ENCODE data around the gene TBKBP1.

Gene TBKBP1

GRCh38 chr17:47708312-47708863, 14.4 kb downstream of the TBKBP1 start:
- Histone ChIP-seq H3K36me3 (ENCODE audit: control insufficient read depth, insufficient read depth, low read length) (no peaks in the 10 kb centered on the region), H3K9ac (no peak overlapping the region), H3K4me2 (ENCODE audit: low read length) (no peak overlapping the region), H3K4me3 (ENCODE audit: low read depth, low read length) (no peak overlapping the region), H3K27me3 (ENCODE audit: control insufficient read depth, insufficient read depth, low read length) (no peaks in the 10 kb centered on the region), H3K27ac (no peak overlapping the region), H3K79me2 (no peaks in the 10 kb centered on the region), H3K4me1 (peaks cover 6% of the 10 kb centered on the region), H2AFZ (no peak overlapping the region), H3K9me3 (ENCODE audit: control insufficient read depth, low read length) (no peaks in the 10 kb centered on the region)
- TF ChIP-seq CTCF (IDR thresholded peaks at IDR 0.05) = no peak

- Histone ChIP-seq H2AFZ (peak overlapping the region; percentile 93), H3K27me3 (ENCODE audit: control insufficient read depth, insufficient read depth, low read length) (no peaks in the 10 kb centered on the region), H3K9ac (no peak overlapping the region), H3K4me3 (ENCODE audit: low read depth, low read length) (no peak overlapping the region), H3K9me3 (ENCODE audit: control insufficient read depth, low read length) (no peaks in the 10 kb centered on the region), H3K4me1 (peaks cover 6% of the 10 kb centered on the region), H3K79me2 (no peaks in the 10 kb centered on the region), H3K36me3 (ENCODE audit: control insufficient read depth, insufficient read depth, low read length) (no peaks in the 10 kb centered on the region), H3K4me2 (ENCODE audit: low read length) (no peak overlapping the region), H3K27ac (no peak overlapping the region)
- TF ChIP-seq CTCF (IDR thresholded peaks at IDR 0.05) = no peak
Measured at GRCh38 chr17:47708864-47709541, 15.0 kb downstream of the TBKBP1 start.

- H3K9me3 ChIP-seq (ENCODE audit: control insufficient read depth, low read length) = no peaks in the 10 kb centered on the region
Measured at GRCh38 chr17:47709594-47709993, 15.6 kb downstream of the TBKBP1 start.

GRCh38 chr17:47711366-47712099, 17.6 kb downstream of the TBKBP1 start:
- H3K4me1 ChIP-seq = peaks cover 6% of the 10 kb centered on the region
- H3K27ac ChIP-seq = no peak overlapping the region
- no peaks in the 10 kb centered on the region for H3K79me2 ChIP-seq
- no peaks in the 10 kb centered on the region for H3K36me3 ChIP-seq (ENCODE audit: control insufficient read depth, insufficient read depth, low read length)
- no peak overlapping the region for H3K9ac ChIP-seq
- TF ChIP-seq CTCF (IDR thresholded peaks at IDR 0.05) = no peak
- no peak overlapping the region for H3K4me2 ChIP-seq (ENCODE audit: low read length)
- no peak overlapping the region for H2AFZ ChIP-seq
- no peaks in the 10 kb centered on the region for H3K9me3 ChIP-seq (ENCODE audit: control insufficient read depth, low read length)
- H3K27me3 ChIP-seq (ENCODE audit: control insufficient read depth, insufficient read depth, low read length) = no peaks in the 10 kb centered on the region
- H3K4me3 ChIP-seq (ENCODE audit: low read depth, low read length) = no peak overlapping the region

More at GRCh38 chr17:47709594-47709993, 15.6 kb downstream of the TBKBP1 start:
- Histone ChIP-seq H3K27ac (no peak overlapping the region), H3K36me3 (ENCODE audit: control insufficient read depth, insufficient read depth, low read length) (no peaks in the 10 kb centered on the region), H3K9ac (no peak overlapping the region), H3K4me3 (ENCODE audit: low read depth, low read length) (no peak overlapping the region), H3K27me3 (ENCODE audit: control insufficient read depth, insufficient read depth, low read length) (no peaks in the 10 kb centered on the region), H3K4me2 (ENCODE audit: low read length) (no peak overlapping the region), H3K79me2 (no peaks in the 10 kb centered on the region), H3K4me1 (peaks cover 6% of the 10 kb centered on the region), H2AFZ (no peak overlapping the region)
- no peak for TF ChIP-seq CTCF (IDR thresholded peaks at IDR 0.05)
